Measurements from ENCODE around the gene CSNK2A1. TPM values are rescaled to one million over a fixed set of nuclear protein-coding genes. Genes with fewer than 3 reads are reported as not detected.
A peak's percentile ranks its signal among the peaks of the same experiment; 100 is the strongest.
"Not testable (repeated sequence)": the region's sequence is repeated elsewhere in the genome, so short reads cannot be mapped to it uniquely, and the experiment has no call there.

The CSNK2A1 gene
- total and polyA plus RNA-seq, 3 donors from 2014 or later, result 143 to 192 (median 172) TPM

- Histone ChIP-seq H3K4me1 (no peaks in the 10 kb centered on the region), H3K36me3 (ENCODE audit: low read depth, missing control alignments) (no peaks in the 10 kb centered on the region), H3K4me3 (no peak overlapping the region), H3K27ac (no peak overlapping the region), H3K9me3 (no peaks in the 10 kb centered on the region), H3K27me3 (no peaks in the 10 kb centered on the region)
- no peak for DNase-seq
- 53 to 54% methylated on average over 2 of the region's 2 CpGs for WGBS, 2 donors
- TF ChIP-seq POLR2A (IDR thresholded peaks at IDR 0.05), result no peak
- TF ChIP-seq, protein P1, sequence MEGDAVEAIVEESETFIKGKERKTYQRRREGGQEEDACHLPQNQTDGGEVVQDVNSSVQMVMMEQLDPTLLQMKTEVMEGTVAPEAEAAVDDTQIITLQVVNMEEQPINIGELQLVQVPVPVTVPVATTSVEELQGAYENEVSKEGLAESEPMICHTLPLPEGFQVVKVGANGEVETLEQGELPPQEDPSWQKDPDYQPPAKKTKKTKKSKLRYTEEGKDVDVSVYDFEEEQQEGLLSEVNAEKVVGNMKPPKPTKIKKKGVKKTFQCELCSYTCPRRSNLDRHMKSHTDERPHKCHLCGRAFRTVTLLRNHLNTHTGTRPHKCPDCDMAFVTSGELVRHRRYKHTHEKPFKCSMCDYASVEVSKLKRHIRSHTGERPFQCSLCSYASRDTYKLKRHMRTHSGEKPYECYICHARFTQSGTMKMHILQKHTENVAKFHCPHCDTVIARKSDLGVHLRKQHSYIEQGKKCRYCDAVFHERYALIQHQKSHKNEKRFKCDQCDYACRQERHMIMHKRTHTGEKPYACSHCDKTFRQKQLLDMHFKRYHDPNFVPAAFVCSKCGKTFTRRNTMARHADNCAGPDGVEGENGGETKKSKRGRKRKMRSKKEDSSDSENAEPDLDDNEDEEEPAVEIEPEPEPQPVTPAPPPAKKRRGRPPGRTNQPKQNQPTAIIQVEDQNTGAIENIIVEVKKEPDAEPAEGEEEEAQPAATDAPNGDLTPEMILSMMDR (IDR thresholded peaks at IDR 0.05), result no peak
- intact Hi-C loops (cut with DNase I; ENCODE audit: low total_unique reads), result no loop called here
Observed at GRCh38 chr20:479487-479886, 64.1 kb downstream of the CSNK2A1 start.

- Histone ChIP-seq H3K4me1 (no peaks in the 10 kb centered on the region), H3K9me3 (no peaks in the 10 kb centered on the region), H3K27ac (no peak overlapping the region), H3K27me3 (no peaks in the 10 kb centered on the region), H3K4me3 (no peak overlapping the region), H3K36me3 (ENCODE audit: low read depth, missing control alignments) (no peaks in the 10 kb centered on the region)
- DNase-seq, result peak; percentile 29
- 40 to 61% methylated on average over 3 of the region's 3 CpGs for WGBS, 2 donors
- intact Hi-C loops (cut with DNase I; ENCODE audit: low total_unique reads), result no loop called here
- no peak for TF ChIP-seq POLR2A (IDR thresholded peaks at IDR 0.05)
- TF ChIP-seq, protein P1 (IDR thresholded peaks at IDR 0.05), result peak in 2 of 3 experiments; percentile 47 to 61
Observed at GRCh38 chr20:478949-479429, 64.6 kb downstream of the CSNK2A1 start.

GRCh38 chr20:478010-478948 is 65.3 kb downstream of the CSNK2A1 start:
- Histone ChIP-seq H3K9me3 (no peaks in the 10 kb centered on the region), H3K27me3 (no peaks in the 10 kb centered on the region), H3K36me3 (ENCODE audit: low read depth, missing control alignments) (no peaks in the 10 kb centered on the region), H3K4me1 (no peaks in the 10 kb centered on the region), H3K27ac (no peak overlapping the region), H3K4me3 (no peak overlapping the region)
- TF ChIP-seq, protein P1 (IDR thresholded peaks at IDR 0.05), result no peak
- TF ChIP-seq POLR2A (IDR thresholded peaks at IDR 0.05), result no peak
- intact Hi-C loops (cut with DNase I; ENCODE audit: low total_unique reads), result no loop called here
- DNase-seq, result no peak
- WGBS, 2 donors, result 83 to 85% methylated on average over 8 of the region's 8 CpGs

- intact Hi-C loops (cut with DNase I; ENCODE audit: low total_unique reads); DNase-seq; H3K9me3 ChIP-seq; H3K4me1 ChIP-seq; H3K27ac ChIP-seq; H3K4me3 ChIP-seq; H3K27me3 ChIP-seq; H3K36me3 ChIP-seq (ENCODE audit: low read depth, missing control alignments): not testable (repeated sequence)
- WGBS, 2 donors, result 94 to 97% methylated on average over 6 of the region's 6 CpGs
Observed at GRCh38 chr20:476561-477249, 66.9 kb downstream of the CSNK2A1 start.

Data from testis (tissue), 3 donors.